GM06990 (cell line): ENCODE data around the gene ONECUT3.

ENCODE experiments used
- DNase-seq: peaks from one replicate; pipeline ENCODE4 v3.0.0-alpha.2; 2011; ENCODE audit not compliant: insufficient read length; ENCODE audit errors: extremely low read depth
- H3K27me3 ChIP-seq: replicated peaks from 2 replicates; pipeline ENCODE4 v1.6.0; 2011; ENCODE audit warnings: low read length; ENCODE audit not compliant: control insufficient read depth, insufficient read depth
- H3K36me3 ChIP-seq: 2 replicates; pipeline ENCODE4 v1.5.1; 2011; ENCODE audit warnings: low read length; ENCODE audit not compliant: control insufficient read depth, insufficient read depth
- H3K4me3 ChIP-seq: replicated peaks from 2 replicates; pipeline ENCODE4 v1.5.1; 2011; ENCODE audit warnings: low read depth, mild to moderate bottlenecking, control low read depth, low read length
- CTCF ChIP-seq: IDR thresholded peaks from 2 replicates; pipeline ENCODE4 v1.5.1; 2011; ENCODE audit warnings: low read length, control low read depth, mild to moderate bottlenecking, inconsistent platforms; ENCODE audit not compliant: insufficient read depth, poor library complexity, severe bottlenecking

The ONECUT3 gene

GRCh38 chr19:1715540-1715939, 37.8 kb upstream of the ONECUT3 start:
- H3K4me3 ChIP-seq = no peak overlapping the region
- no peaks in the 10 kb centered on the region for H3K36me3 ChIP-seq
- no peaks in the 10 kb centered on the region; the same call in 1 of the 2 replicates for H3K27me3 ChIP-seq
- DNase-seq = no peak
- TF ChIP-seq CTCF = no peak

- Histone ChIP-seq H3K4me3 (no peak overlapping the region), H3K36me3 (no peaks in the 10 kb centered on the region), H3K27me3 (no peaks in the 10 kb centered on the region; the same call in 1 of the 2 replicates)
- no peak for DNase-seq
- TF ChIP-seq CTCF = no peak
Observed at GRCh38 chr19:1717200-1717969, 35.9 kb upstream of the ONECUT3 start.

- Histone ChIP-seq H3K27me3 (no peaks in the 10 kb centered on the region; the same call in 1 of the 2 replicates), H3K36me3 (no peaks in the 10 kb centered on the region), H3K4me3 (no peak overlapping the region)
- no peak for TF ChIP-seq CTCF
- DNase-seq = no peak
Observed at GRCh38 chr19:1717970-1718264, 35.4 kb upstream of the ONECUT3 start.

GRCh38 chr19:1718420-1719291, 34.6 kb upstream of the ONECUT3 start:
- H3K27me3 ChIP-seq = no peaks in the 10 kb centered on the region; the same call in 1 of the 2 replicates
- H3K36me3 ChIP-seq = no peaks in the 10 kb centered on the region
- no peak for DNase-seq
- no peak overlapping the region for H3K4me3 ChIP-seq
- TF ChIP-seq CTCF = no peak

GRCh38 chr19:1719519-1719918, 33.8 kb upstream of the ONECUT3 start:
- Histone ChIP-seq H3K36me3 (no peaks in the 10 kb centered on the region), H3K27me3 (no peaks in the 10 kb centered on the region; the same call in 1 of the 2 replicates), H3K4me3 (no peak overlapping the region)
- TF ChIP-seq CTCF = no peak
- no peak for DNase-seq
